ENCODE results near the gene C16orf95. TPM values are rescaled to one million over a fixed set of nuclear protein-coding genes. Genes with fewer than 3 reads are reported as not detected.

C16orf95 gene
- total RNA-seq, 3 donors from 2014 or later = 2.5 to 4.2 (median 3.0) TPM

- H3K4me3 ChIP-seq = no peak overlapping the region
- ATAC-seq (no peak), DNase-seq (peak in 1 of 3 donors; percentile 12)
- intact Hi-C loops (cut with DNase I, micrococcal nuclease) = no loop called here
- no peaks in the 10 kb centered on the region for H3K4me1 ChIP-seq (ENCODE audit: low read depth)
- no peaks in the 10 kb centered on the region for H3K9me3 ChIP-seq
- no peak for TF ChIP-seq CTCF (IDR thresholded peaks at IDR 0.05)
- no peaks in the 10 kb centered on the region for H3K36me3 ChIP-seq (ENCODE audit: low read depth)
Measured at GRCh38 chr16:87330646-87331045, 13.5 kb upstream of the C16orf95 start.

- ATAC-seq = no peak
- no peak for TF ChIP-seq CTCF (IDR thresholded peaks at IDR 0.05)
- no peak overlapping the region for H3K4me3 ChIP-seq
- intact Hi-C loops (cut with DNase I, micrococcal nuclease) = no loop called here
- no peaks in the 10 kb centered on the region for H3K4me1 ChIP-seq (ENCODE audit: low read depth)
- H3K36me3 ChIP-seq (ENCODE audit: low read depth) = no peaks in the 10 kb centered on the region
- no peaks in the 10 kb centered on the region for H3K9me3 ChIP-seq
- DNase-seq = no peak
Measured at GRCh38 chr16:87330257-87330624, 13.0 kb upstream of the C16orf95 start.

DNA sequence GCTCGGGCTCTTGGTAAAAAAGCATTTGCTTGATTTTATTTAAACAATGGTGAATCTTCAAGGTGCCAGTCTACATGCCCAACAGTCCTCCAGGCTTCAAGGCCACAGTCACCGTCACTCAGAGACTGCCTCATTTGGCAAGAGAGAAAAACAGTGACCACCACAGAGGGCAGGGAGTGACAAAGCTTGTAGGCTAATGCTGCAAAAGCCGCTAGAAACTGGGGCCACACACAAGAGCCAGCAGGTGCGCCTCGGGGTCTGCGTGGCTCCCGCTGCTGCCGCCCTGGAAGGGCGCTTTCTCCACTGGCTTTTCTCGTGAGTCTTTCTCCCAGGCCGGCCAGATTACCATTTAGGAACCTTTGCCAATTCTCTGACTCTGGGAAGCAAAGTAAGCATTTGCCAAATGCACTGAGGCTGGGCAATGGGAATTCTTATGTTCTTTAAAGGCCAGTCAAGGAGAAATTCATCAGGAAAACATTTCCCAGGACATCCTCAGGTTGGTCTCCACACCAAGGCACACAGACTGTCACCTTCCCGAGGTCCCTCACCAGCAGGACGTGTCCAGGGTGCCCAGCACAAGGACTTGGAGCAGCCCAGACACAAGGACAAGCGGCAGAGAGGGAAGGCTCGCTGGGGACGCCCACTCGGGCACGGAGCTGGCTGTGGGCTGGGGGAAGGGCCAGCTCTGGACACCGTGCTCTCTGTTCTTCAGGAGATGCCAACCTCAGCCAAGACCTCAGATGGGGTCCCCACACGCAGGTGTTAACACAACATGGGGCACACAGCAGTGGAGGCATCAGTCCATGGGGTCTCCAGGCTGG lies 12.5 kb upstream of the C16orf95 start:
- Histone ChIP-seq H3K36me3 (ENCODE audit: low read depth) (no peaks in the 10 kb centered on the region), H3K9me3 (no peaks in the 10 kb centered on the region), H3K4me3 (no peak overlapping the region), H3K4me1 (ENCODE audit: low read depth) (no peaks in the 10 kb centered on the region)
- no peak for ATAC-seq
- intact Hi-C loops (cut with DNase I, micrococcal nuclease) = no loop called here
- DNase-seq = peak in 1 of 3 donors; percentile 14
- no peak for TF ChIP-seq CTCF (IDR thresholded peaks at IDR 0.05)

DNA sequence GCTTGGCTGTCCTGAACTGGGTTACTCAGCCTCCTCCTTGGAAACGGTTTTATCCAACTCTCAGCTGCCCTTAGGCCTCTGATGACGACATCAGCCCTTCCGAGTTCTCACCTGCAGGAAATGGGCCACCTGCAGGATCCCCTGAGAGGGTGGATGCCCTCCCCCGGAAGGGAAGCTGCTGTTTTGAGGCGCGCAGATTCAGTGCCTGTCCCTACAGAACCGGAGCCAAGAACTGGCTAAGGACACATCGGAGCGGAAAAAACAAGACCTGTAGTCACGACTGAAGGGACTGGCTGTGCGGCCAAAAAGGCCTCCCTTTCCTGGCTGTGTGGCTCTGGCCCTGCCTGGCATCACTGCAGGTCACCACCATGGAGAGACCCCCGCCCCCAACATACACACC lies 11.7 kb upstream of the C16orf95 start:
- intact Hi-C loops (cut with DNase I, micrococcal nuclease) = no loop called here
- H3K4me1 ChIP-seq (ENCODE audit: low read depth) = no peaks in the 10 kb centered on the region
- H3K9me3 ChIP-seq = no peaks in the 10 kb centered on the region
- DNase-seq = peak in 2 of 3 donors; percentile 33 to 40
- ATAC-seq = no peak
- no peak for TF ChIP-seq CTCF (IDR thresholded peaks at IDR 0.05)
- no peaks in the 10 kb centered on the region for H3K36me3 ChIP-seq (ENCODE audit: low read depth)
- no peak overlapping the region for H3K4me3 ChIP-seq

GRCh38 chr16:87327798-87328495 lies 10.8 kb upstream of the C16orf95 start:
- H3K36me3 ChIP-seq (ENCODE audit: low read depth) = no peaks in the 10 kb centered on the region
- intact Hi-C loops (cut with DNase I, micrococcal nuclease) = no loop called here
- DNase-seq = peak in 1 of 3 donors; percentile 15

More at GRCh38 chr16:87327798-87328495, 10.8 kb upstream of the C16orf95 start:
- Histone ChIP-seq H3K4me1 (ENCODE audit: low read depth) (no peaks in the 10 kb centered on the region), H3K4me3 (no peak overlapping the region), H3K9me3 (no peaks in the 10 kb centered on the region)
- no peak for TF ChIP-seq CTCF (IDR thresholded peaks at IDR 0.05)
- ATAC-seq = no peak
